Psoas muscle (tissue), 8 donors: ENCODE results near the gene FGF2. TPM values are rescaled to one million over a fixed set of nuclear protein-coding genes. Genes with fewer than 3 reads are reported as not detected.
A peak's percentile ranks its signal among the peaks of the same experiment; 100 is the strongest.

Experiments
- ATAC-seq, 4 donors: fragments of 200-7000 bp; cut with Tn5 transposase; one replicate each; pipeline ENCODE4 v1.9.1; 2020; ENCODE audit warnings: moderate library complexity in 3 of 4, mild to moderate bottlenecking in 2 of 4
- DNase-seq, 2 donors: peaks; one replicate each; pipeline ENCODE4 v3.0.0-alpha.2; 2020
- H3K27ac ChIP-seq: fragments of 200-600 bp; one replicate; pipeline ENCODE4 v1.8.0; 2022
- H3K27me3 ChIP-seq, 3 donors: fragments of 200-600 bp in 1 of 3; one replicate each; pipeline versions ENCODE4 v1.6.1 to v1.8.0; 2013 to 2022; ENCODE audit warnings: low read length in 2 of 3, mild to moderate bottlenecking in 2 of 3, moderate library complexity in 1 of 3; ENCODE audit not compliant: insufficient read depth in 3 of 3
- H3K36me3 ChIP-seq, 2 donors: fragments of 200-600 bp in 1 of 2; one replicate each; pipeline versions ENCODE4 v1.6.1 to v1.8.0; 2013 to 2022; ENCODE audit warnings: low read depth in 1 of 2, mild to moderate bottlenecking in 1 of 2, moderate library complexity in 1 of 2; ENCODE audit not compliant: insufficient read depth in 1 of 2
- H3K4me1 ChIP-seq: fragments of 200-600 bp; one replicate; pipeline ENCODE4 v1.8.0; 2022
- H3K4me3 ChIP-seq: fragments of 200-600 bp; one replicate; pipeline ENCODE4 v1.8.0; 2022; ENCODE audit warnings: mild to moderate bottlenecking
- H3K9me3 ChIP-seq: fragments of 200-600 bp; one replicate; pipeline ENCODE4 v1.8.0; 2022
- CTCF ChIP-seq: fragments of 200-600 bp; IDR thresholded peaks from one replicate; pipeline ENCODE4 v1.8.0; 2022; ENCODE audit warnings: antibody characterized with exemption
- WGBS, 3 donors: extraction: QIAGEN DNeasy Blood & Tissue Kit; methylation state at CpG; one replicate each; pipeline versions ENCODE4 v1.1.6 to v1.1.7; 2013; 5-methylcytosine and 5-hydroxymethylcytosine counted together
- intact Hi-C, 2 donors: fragments of 100-400 bp; cut with DNase I; formaldehyde crosslinking; loops; one replicate each; pipeline versions ENCODE4 v1.11.0 to v1.14.2; 2022
- polyA plus RNA-seq, 3 donors: library from polyadenylated mRNA; stranded (reverse); fragments of 200-250 nt; gene quantifications; one replicate each; pipeline ENCODE4 v1.2.3, GENCODE V29; 2013
- total RNA-seq, 4 donors: library from RNA; stranded (reverse); fragmentation: NEBNext Ultra II Directional in 2 of 4; extraction: Animal tissue kit (Norgen Biotek cat#: 25700) in 2 of 4; gene quantifications; one replicate each; pipeline versions ENCODE4 v1.2.1 to v1.2.4, GENCODE V29; 2021 to 2023
- donor health status: healthy with polysubstance abuse.
- donor health status: DM: no; HTN: no; CAD: no; lungs with moderate emphysema.
- donor health status: Bipolar disorder and iron deficiency.
- donor health status: healthy.
- donor health status: DM: yes; HTN: yes; CAD: no.
- donor health status: DM: no; HTN: no; CAD: no.
- donor health status: DM: no; HTN: no; CAD: no.
- donor health status: DM: yes; HTN: yes; CAD: no.

Gene FGF2
- total and polyA plus RNA-seq, 7 donors = 0.86 to 3.7 (median 2.0) TPM

GRCh38 chr4:122826079-122826527, 528 bp upstream of the FGF2 start:
- H3K36me3 ChIP-seq = no peaks in the 10 kb centered on the region
- intact Hi-C loops = no loop called here
- peaks cover 0 to 45% (median 12%) of the 10 kb centered on the region in 3 donors for H3K27me3 ChIP-seq
- no peak for DNase-seq
- H3K9me3 ChIP-seq = no peaks in the 10 kb centered on the region
- peak overlapping the region; percentile 77 for H3K4me3 ChIP-seq
- no peak for TF ChIP-seq CTCF
- no peaks in the 10 kb centered on the region for H3K4me1 ChIP-seq
- 30 to 48% (median 35%) methylated on average over 18 of the region's 18 CpGs for WGBS, 3 donors
- no peak for ATAC-seq
- H3K27ac ChIP-seq = peak overlapping the region; percentile 32

DNA sequence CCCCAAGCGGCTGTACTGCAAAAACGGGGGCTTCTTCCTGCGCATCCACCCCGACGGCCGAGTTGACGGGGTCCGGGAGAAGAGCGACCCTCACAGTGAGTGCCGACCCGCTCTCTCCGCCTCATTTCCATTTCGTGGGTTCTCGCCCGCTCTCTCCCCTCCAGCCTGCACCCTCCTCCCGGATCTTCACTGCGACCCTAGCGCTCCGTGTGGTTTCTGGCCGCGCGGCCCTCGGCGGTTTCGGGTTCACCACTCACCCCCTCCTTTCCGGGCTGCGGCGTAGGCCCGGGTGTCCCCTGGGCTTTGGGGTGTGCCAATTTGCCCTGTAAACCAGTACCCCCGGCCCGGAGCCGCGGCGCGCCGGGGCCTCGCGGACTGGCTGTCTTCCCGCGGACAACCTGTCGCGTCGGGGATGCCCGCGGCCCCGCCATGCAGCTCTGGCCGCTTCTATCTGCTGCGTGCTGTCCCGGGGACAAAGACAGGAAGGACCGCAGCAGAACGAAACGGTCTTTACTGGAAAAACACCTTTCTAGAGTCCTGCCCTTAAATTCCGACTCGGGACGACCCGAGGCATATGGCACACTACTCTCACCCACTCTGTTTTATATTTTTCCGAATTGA, 737 bp downstream of the FGF2 start:
- peak; percentile 32 to 76 (median 56) for ATAC-seq
- intact Hi-C loops = no loop called here
- peak; percentile 64 to 79 for DNase-seq
- Histone ChIP-seq H3K4me1 (no peaks in the 10 kb centered on the region), H3K36me3 (no peaks in the 10 kb centered on the region), H3K27me3 (peaks cover 0 to 45% (median 14%) of the 10 kb centered on the region in 3 donors), H3K4me3 (peak overlapping the region; percentile 77), H3K27ac (peak overlapping the region; percentile 62), H3K9me3 (no peaks in the 10 kb centered on the region)
- no peak for TF ChIP-seq CTCF
- WGBS, 3 donors = 0 to 1% (median 1%) methylated on average over 56 to 57 of the region's 57 CpGs

DNA sequence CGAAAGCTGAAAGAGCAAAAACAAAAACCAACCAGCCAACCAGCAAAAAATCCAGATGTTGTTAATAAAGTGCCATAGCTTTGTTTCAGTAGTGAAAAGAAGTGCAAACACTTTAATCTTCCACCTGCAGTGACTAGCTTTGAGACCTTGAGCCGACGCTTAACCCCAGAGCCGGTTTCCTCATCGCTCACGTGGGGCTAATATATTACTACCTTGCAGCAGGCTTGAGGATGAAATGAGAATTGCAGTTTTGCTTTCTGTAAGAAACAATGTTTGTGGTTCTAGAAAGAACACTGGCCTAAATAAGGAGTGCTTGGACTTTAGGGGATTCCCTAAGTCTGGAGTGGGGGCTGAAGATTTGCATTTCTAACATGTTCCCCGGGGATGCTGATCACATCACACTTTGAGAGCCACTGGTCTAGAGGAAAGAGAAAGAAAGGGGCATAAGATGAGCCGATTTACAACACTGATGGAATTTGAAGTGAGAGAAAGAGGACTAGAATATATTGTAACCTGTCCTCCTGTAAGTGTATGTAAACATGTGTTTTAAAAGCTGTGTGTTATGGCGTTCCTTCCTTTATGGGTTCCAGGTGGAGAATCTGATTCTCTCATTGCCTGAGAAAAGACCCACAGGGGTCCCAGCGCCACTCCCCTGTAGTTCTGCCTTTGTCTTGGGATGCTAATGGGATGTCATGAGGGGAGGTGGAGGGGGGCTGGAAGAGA, 1.4 kb downstream of the FGF2 start:
- Histone ChIP-seq H3K4me3 (peak overlapping the region; percentile 77), H3K36me3 (no peaks in the 10 kb centered on the region), H3K9me3 (no peaks in the 10 kb centered on the region), H3K27ac (peak overlapping the region; percentile 62), H3K27me3 (peaks cover 0 to 45% (median 14%) of the 10 kb centered on the region in 3 donors), H3K4me1 (no peaks in the 10 kb centered on the region)
- no peak for TF ChIP-seq CTCF
- intact Hi-C loops = no loop called here
- WGBS, 3 donors = 15 to 20% (median 17%) methylated on average over 10 of the region's 10 CpGs
- ATAC-seq (peak in 2 of 4 donors; percentile 51 to 69), DNase-seq (no peak)

GRCh38 chr4:122830426-122831095, 3.9 kb downstream of the FGF2 start:
- TF ChIP-seq CTCF = no peak
- ATAC-seq = no peak
- peaks cover 0 to 43% (median 14%) of the 10 kb centered on the region in 3 donors for H3K27me3 ChIP-seq
- DNase-seq = no peak
- WGBS, 3 donors = 60 to 70% (median 65%) methylated on average over 5 of the region's 5 CpGs
- intact Hi-C loops = no loop called here
- no peak overlapping the region for H3K4me3 ChIP-seq
- H3K4me1 ChIP-seq = peaks cover 3% of the 10 kb centered on the region
- no peak overlapping the region for H3K27ac ChIP-seq
- H3K36me3 ChIP-seq = no peaks in the 10 kb centered on the region
- H3K9me3 ChIP-seq = no peaks in the 10 kb centered on the region
